ENCODE measurements around the gene CCM2L. TPM values are rescaled to one million over a fixed set of nuclear protein-coding genes. Genes with fewer than 3 reads are reported as not detected.
A peak's percentile ranks its signal among the peaks of the same experiment; 100 is the strongest.

CCM2L gene
- total RNA-seq, 4 donors from 2014 or later = 0.65 to 4.4 (median 2.5) TPM

DNA sequence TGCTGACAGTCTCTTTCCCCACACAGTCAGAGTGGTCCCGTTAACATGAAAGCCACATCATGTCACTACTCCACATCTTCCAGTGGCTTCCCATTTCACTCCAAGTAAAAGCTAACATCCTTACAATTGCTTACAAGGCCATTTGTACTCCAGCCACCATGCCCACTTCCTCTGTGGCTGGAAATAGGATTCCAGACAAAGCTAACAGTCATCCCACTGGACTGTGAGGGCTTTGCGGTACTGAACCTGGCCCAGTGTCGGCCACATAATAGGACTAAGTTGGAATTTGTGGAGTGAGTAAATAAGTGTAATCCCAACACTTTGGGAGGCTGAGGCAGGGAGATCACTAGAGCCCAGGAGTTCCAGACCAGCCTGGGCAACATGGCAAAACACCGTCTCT lies 10.9 kb downstream of the CCM2L start:
- intact Hi-C loops (cut with DNase I; ENCODE audit: low total_unique reads) = no loop called here
- H3K4me3 ChIP-seq (ENCODE audit: low read depth, poor library complexity, severe bottlenecking) = no peak overlapping the region
- TF ChIP-seq, protein P1, sequence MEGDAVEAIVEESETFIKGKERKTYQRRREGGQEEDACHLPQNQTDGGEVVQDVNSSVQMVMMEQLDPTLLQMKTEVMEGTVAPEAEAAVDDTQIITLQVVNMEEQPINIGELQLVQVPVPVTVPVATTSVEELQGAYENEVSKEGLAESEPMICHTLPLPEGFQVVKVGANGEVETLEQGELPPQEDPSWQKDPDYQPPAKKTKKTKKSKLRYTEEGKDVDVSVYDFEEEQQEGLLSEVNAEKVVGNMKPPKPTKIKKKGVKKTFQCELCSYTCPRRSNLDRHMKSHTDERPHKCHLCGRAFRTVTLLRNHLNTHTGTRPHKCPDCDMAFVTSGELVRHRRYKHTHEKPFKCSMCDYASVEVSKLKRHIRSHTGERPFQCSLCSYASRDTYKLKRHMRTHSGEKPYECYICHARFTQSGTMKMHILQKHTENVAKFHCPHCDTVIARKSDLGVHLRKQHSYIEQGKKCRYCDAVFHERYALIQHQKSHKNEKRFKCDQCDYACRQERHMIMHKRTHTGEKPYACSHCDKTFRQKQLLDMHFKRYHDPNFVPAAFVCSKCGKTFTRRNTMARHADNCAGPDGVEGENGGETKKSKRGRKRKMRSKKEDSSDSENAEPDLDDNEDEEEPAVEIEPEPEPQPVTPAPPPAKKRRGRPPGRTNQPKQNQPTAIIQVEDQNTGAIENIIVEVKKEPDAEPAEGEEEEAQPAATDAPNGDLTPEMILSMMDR (IDR thresholded peaks at IDR 0.05) = no peak
- TF ChIP-seq POLR2A (IDR thresholded peaks at IDR 0.05) = no peak
- 83 to 85% methylated on average over 4 of the region's 4 CpGs for WGBS, 2 donors
- DNase-seq (ENCODE audit: low spot score in 2 of 2) = no peak

DNA sequence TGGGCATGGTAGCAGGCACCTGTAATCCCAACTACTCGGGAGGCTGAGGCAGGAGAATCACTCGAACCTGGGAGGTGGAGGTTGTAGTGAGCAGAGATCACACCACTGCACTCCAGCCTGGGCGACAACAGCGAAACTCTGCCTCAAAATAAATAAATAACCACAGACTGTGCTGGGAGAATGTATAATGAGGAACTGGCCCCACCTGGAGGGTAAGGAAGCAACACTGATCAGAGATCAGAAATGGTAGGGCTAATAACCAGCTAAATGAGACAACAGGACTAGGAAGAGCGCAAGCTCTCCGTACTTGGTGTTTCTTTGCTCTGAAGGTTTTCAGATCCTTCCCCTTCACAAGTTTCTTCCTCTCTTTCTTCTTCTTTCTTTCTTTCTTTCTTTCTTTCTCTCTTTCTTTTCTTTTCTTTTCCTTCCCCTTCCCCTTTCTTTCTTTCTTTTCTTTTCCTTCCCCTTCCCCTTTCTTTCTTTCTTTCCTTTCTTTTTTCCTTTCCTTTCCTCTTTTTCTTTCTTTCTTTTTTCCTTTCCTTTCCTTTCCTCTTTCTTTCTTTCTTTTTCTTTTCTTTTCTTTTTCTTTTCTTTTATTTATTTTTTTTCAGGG lies 14.6 kb downstream of the CCM2L start:
- TF ChIP-seq, protein P1 (IDR thresholded peaks at IDR 0.05) = no peak
- WGBS, 2 donors = 80 to 85% methylated on average over 6 of the region's 6 CpGs
- H3K4me3 ChIP-seq (ENCODE audit: low read depth, poor library complexity, severe bottlenecking) = no peak overlapping the region
- DNase-seq (ENCODE audit: low spot score in 2 of 2) = peak in 1 of 2 donors; percentile 43
- intact Hi-C loops (cut with DNase I; ENCODE audit: low total_unique reads) = no loop called here

DNA sequence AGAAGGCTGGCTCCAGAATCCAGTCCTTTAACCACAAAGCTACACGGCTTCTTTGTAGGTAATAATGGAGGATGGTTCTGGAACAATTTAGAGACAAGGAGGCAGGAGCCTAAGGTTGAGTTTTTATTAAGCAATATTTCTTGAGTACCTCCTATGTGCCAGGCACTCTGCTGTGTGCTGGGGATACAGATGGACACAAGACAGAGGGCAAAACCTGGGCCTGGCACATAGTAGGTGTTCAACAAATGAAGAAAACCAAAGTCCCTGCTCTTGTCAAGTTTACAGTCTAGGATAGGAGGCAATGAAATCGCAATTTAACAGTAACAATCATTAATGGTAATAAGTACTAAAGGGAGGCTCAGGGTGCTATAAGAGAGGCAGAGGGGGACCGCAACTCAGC lies 17.4 kb downstream of the CCM2L start:
- peak in 1 of 2 donors; percentile 28 for DNase-seq (ENCODE audit: low spot score in 2 of 2)
- WGBS, 2 donors = 87 to 92% methylated on average over 3 of the region's 3 CpGs
- intact Hi-C loops (cut with DNase I; ENCODE audit: low total_unique reads) = no loop called here
- no peak for TF ChIP-seq POLR2A (IDR thresholded peaks at IDR 0.05)
- TF ChIP-seq, protein P1 (IDR thresholded peaks at IDR 0.05) = no peak
- no peak overlapping the region for H3K4me3 ChIP-seq (ENCODE audit: low read depth, poor library complexity, severe bottlenecking)

DNA sequence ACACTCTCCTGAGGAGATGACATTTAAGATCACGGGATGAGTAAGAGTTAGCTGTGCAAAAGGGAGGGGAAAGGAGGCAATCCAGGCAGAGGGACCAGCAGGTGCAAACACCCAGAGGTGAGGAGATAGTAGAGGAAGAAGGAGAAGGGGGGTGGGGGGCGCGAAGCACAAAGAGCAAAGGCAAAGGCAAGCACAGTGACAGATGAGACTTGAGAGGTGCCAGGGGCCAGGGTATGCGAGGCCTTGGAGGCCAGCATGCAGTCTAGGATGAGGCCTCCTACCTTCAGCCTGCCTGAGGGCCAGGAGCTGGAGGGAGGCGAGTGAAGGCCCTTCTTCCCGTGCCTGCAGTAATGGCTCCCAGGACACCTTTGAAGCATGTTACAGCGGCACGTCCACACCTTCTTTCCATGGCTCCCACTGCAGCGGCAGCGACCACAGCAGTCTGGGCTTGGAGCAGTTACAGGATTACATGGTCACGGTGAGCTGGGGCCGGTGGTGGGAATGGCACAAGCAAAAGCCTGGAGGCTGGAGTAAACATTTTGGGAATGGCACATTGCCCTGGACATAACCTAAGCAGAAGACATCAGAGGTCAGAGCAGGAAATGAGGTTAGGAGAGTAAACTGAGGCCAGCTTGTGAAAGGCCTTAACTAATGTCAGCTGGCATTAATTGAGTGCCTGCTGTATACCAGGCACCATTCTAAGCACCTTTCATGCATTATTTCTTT lies 18.6 kb downstream of the CCM2L start:
- no peak overlapping the region for H3K4me3 ChIP-seq (ENCODE audit: low read depth, poor library complexity, severe bottlenecking)
- WGBS, 2 donors = 46 to 55% methylated on average over 12 of the region's 12 CpGs
- intact Hi-C loops (cut with DNase I; ENCODE audit: low total_unique reads) = no loop called here
- TF ChIP-seq, protein P1 (IDR thresholded peaks at IDR 0.05) = no peak
- no peak for TF ChIP-seq POLR2A (IDR thresholded peaks at IDR 0.05)
- DNase-seq (ENCODE audit: low spot score in 2 of 2) = peak in 1 of 2 donors; percentile 68

DNA sequence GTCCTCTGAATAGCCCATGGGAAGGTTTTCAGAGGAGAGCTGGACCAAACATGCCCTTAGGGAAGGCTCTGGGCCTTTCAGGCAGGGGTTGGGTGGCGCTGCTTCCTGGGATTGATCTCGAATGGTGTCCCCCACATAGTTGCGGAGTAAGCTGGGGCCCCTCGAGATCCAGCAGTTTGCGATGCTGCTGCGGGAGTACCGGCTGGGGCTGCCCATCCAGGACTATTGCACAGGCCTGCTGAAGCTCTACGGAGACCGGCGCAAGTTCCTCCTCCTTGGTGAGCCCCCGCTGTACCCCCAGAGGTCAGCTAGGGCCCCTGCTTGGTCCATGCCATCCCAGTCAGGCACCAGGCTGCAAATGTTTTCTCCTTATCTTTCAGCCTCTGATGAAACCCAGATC lies 19.3 kb downstream of the CCM2L start:
- peak in 1 of 2 donors; percentile 64 for DNase-seq (ENCODE audit: low spot score in 2 of 2)
- 91 to 92% methylated on average over 11 of the region's 11 CpGs for WGBS, 2 donors
- intact Hi-C loops (cut with DNase I; ENCODE audit: low total_unique reads) = no loop called here
- H3K4me3 ChIP-seq (ENCODE audit: low read depth, poor library complexity, severe bottlenecking) = no peak overlapping the region
- TF ChIP-seq, protein P1 (IDR thresholded peaks at IDR 0.05) = no peak
- TF ChIP-seq POLR2A (IDR thresholded peaks at IDR 0.05) = no peak

Data from lower leg skin (tissue), 4 donors.